GM18502 (cell line): ENCODE data around the gene RARB.

Experiments used
- ATAC-seq: cut with Tn5 transposase; IDR thresholded peaks from one replicate; pipeline ENCODE4 v1.9.1; 2021; ENCODE audit warnings: mild to moderate bottlenecking; ENCODE audit not compliant: unreplicated experiment, poor library complexity

The RARB gene

GRCh38 chr3:25495726-25496253, 67.7 kb downstream of the RARB start:
- no peak for ATAC-seq

- ATAC-seq = no peak
These were observed 69.0 kb downstream of the RARB start for GRCh38 chr3:25497096-25497495.

GRCh38 chr3:25500706-25501210, 72.7 kb downstream of the RARB start:
- ATAC-seq = no peak

GRCh38 chr3:25502233-25502632, 74.2 kb downstream of the RARB start:
- no peak for ATAC-seq

- no peak for ATAC-seq
These were observed 75.8 kb downstream of the RARB start for GRCh38 chr3:25503898-25504301.

GRCh38 chr3:25505581-25505980, 77.5 kb downstream of the RARB start:
- no peak for ATAC-seq

- ATAC-seq = no peak
These were observed 79.7 kb downstream of the RARB start for GRCh38 chr3:25507811-25508210.

- no peak for ATAC-seq
These were observed 80.4 kb downstream of the RARB start for GRCh38 chr3:25508433-25508832.

- ATAC-seq = no peak
These were observed 80.8 kb downstream of the RARB start for GRCh38 chr3:25508901-25509300.

GRCh38 chr3:25510797-25511196, 82.7 kb downstream of the RARB start:
- ATAC-seq = no peak

- no peak for ATAC-seq
These were observed 84.1 kb downstream of the RARB start for GRCh38 chr3:25511972-25512721.

- ATAC-seq = no peak
These were observed 85.7 kb downstream of the RARB start for GRCh38 chr3:25513642-25514266.

GRCh38 chr3:25515171-25515570, 87.1 kb downstream of the RARB start:
- no peak for ATAC-seq

GRCh38 chr3:25520926-25521559, 93.0 kb downstream of the RARB start:
- no peak for ATAC-seq

GRCh38 chr3:25527336-25527735, 99.3 kb downstream of the RARB start:
- ATAC-seq = no peak

- ATAC-seq = no peak
These were observed 99.7 kb downstream of the RARB start for GRCh38 chr3:25527801-25528200.

GRCh38 chr3:25531971-25532370, 103.9 kb downstream of the RARB start:
- ATAC-seq = no peak

GRCh38 chr3:25532431-25533162, 104.5 kb downstream of the RARB start:
- ATAC-seq = no peak

- ATAC-seq = no peak
These were observed 105.3 kb downstream of the RARB start for GRCh38 chr3:25533399-25533798.

- ATAC-seq = no peak
These were observed 105.9 kb downstream of the RARB start for GRCh38 chr3:25534007-25534406.
